ENCODE results near the gene C19orf47.

- TF ChIP-seq POLR2A (IDR thresholded peaks at IDR 0.05) (no peak), CTCF (IDR thresholded peaks at IDR 0.05) (no peak)
Measured at GRCh38 chr19:40270362-40271089, 77.7 kb downstream of the C19orf47 start.

Data from vagina (tissue), 2 donors.